Stimulated activated naive CD4-positive, alpha-beta T cell treated with Interleukin-2 at 50 U/mL for 16 hours (primary cell): ENCODE results near the gene PIGU.
A peak's percentile ranks its signal among the peaks of the same experiment; 100 is the strongest.

Experiments
- DNase-seq: peaks from one replicate; lab custom pipeline; 2025; lab: John Stamatoyannopoulos, UW

Gene PIGU

DNA sequence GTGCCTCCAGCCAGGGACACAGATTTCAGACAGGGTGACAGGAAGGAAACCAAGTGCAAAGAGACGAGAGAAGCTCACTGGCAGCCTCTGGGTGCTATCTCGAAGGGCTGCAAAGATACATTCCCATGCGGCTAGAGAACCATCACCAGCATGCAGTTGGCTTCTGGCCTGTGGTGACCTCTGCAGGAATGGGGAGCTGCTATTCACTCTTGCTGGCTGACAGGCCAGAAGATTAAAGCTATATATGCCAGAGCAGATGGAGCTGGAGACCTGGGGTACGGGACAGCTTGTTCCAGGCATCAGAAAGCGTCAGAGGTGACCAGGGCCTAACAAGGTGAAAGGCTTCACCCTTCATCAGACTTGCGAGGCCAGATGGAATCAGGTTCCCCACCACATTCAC is 98.4 kb downstream of the PIGU start:
- no peak for DNase-seq

DNA sequence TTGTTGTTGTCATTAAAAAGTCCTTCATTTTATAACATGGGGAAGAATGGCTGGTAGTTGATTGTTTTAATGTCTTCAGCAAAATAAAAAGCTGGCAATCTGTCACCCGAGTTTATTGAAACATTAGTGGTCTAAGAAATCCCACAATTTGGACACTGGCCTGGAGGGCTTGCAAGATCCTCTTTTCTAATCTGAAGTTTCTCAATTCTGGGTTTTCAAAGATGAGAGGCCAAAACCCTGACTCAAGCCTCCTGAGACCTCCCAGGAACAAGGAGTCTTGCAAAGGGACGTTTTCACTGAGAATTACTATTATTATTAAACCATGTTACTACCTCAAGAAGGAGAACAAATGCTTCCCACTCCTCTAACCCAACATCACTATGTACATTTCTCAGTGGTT is 98.9 kb downstream of the PIGU start:
- no peak for DNase-seq

DNA sequence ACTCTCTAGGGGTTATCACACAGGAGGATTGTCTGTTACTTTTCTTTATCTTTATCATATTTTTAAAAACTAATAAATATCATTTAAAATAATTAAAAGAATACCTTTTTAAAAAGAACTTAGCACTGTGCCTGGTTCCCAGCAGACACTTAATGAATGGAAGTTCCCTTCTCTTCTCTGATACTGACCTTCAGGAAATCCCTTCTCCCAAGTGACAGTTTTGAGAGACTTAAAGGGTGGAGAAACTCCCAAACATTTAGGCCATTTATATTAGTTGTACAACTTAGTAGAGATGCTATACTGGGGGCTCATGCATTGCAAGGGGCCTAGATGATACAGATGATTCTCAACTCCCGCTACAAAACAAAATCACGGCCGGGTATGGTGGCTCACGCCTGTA is 99.8 kb downstream of the PIGU start:
- DNase-seq: no peak

DNA sequence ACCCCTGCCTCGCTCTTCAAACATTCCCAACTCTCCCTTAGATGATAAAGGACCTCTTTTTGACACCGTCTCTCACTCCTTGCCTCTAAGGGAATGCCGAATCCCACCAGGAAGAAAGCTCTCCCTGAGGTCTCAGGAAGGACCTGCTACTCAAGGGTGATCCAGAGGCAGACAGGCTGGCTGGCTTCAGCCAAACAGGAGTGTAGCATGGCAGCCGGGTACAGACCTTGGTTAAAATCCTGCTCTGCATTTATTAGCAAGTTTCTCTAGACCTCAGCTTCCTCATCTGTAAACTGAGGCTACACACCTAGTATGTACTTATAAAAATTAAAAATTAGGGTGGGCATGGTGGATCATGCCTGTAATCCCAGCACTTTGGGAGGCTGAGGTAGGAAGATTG is 101.1 kb downstream of the PIGU start:
- no peak for DNase-seq

DNA sequence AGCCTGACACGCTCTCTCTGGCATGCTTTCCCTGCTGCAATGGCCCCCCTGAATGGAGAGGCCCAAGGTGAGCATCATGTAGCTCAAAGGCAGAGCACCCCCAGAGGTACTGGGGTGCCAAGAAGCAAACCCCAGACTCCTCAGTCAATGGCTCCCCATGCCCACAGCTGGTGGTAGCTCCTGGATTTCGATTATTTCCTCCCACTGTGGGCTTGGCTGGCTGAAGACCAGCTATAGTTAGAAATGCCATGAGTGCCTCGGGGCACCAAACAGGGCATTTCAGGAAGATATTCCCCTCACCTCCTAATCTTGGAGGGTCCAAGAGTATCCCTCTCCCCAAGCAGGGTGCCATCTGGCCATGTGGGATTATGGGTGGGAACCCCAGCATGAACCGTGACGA is 101.6 kb downstream of the PIGU start:
- DNase-seq: no peak

DNA sequence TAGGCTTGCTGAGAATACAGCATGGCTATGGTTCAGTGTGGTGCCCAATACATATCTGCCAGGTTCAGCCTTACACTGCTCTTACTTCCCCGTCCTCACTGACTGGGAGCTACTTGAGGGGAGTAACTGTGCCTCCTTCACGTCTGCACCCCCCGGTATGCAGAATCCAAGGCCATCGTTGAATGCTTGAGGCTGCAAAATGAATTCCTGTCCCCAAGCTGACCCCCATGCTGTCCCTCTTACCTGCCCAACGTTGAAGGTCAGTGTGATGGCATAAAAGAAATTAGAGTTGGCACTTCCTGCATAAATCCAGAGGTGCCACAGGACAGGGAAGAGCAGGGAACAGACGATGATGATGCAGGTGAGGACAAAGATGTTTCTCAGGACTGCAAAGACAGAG is 102.0 kb downstream of the PIGU start:
- DNase-seq: no peak

DNA sequence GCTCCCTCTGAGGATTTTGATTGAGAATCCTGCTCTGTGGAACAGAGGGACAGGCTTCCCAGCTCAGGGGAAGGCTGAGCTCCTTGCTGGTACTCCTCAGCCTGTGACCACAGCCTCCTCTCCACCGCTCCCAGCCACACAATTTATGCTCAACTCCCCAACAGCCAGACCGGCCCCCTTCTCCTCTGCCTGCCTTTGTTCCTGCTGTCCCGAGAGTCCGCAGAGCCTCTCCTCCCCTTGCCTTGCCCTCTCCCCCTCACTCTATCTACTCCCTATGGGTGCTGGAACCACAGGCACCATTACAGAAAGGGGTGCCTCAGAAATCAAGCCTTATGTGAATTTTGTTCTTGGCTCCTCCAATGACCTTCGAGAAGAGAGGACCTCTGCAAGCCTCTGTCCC is 102.5 kb downstream of the PIGU start:
- no peak for DNase-seq

DNA sequence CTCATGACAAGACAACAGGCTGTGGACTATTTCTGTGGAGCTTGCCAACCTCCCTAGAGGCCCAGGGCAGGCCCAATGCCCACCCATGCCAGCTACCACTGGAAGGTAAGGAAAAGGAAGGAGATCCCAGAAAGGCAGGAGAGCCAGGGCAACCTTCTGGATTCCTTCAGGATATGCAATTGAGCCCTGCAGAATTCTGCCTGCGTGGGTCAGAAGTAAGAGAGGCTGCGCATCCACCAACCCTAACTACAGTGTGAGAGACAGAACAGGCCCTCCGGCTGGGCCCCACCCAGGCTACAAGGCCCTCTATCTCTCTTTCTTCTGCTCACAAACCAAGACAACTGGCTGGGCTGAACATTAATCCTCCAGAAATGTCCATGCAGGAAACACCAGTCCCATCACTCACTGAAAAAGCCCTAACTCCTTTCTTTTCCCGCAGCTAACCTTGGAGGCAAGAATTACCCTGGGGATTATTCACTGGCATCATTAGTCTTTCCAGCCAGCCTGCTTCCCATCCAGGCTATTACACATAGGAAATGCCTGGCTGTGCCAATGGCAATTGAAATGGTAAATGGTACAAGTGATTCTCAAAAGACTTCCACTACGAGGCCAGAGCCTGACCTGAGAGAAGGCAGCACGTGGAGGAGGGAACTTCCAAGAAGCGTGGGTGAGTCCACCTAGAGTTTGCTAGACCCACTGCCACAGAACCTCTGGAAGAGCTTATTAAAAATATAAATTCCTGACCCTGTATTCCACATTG is 103.2 kb downstream of the PIGU start:
- no peak for DNase-seq

DNA sequence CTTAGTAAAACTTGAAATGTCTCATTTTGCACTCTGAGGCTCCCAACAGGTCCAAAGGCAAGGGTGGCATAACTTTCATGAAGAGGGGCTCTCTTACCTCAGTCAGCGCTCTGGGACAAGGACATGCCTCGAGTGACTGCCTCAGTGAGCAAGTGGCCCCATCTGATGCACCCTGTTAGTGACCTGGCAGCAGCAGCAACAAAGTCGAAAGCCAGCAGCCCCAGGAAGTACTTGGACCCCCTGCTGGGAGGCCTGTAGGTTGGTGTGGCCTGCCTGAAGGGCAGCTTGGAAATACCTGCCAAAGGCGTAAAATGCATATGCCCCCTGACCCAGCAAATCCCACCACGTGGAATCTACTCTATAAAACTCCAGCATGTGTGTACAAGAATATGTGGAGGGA is 105.1 kb downstream of the PIGU start:
- no peak for DNase-seq

DNA sequence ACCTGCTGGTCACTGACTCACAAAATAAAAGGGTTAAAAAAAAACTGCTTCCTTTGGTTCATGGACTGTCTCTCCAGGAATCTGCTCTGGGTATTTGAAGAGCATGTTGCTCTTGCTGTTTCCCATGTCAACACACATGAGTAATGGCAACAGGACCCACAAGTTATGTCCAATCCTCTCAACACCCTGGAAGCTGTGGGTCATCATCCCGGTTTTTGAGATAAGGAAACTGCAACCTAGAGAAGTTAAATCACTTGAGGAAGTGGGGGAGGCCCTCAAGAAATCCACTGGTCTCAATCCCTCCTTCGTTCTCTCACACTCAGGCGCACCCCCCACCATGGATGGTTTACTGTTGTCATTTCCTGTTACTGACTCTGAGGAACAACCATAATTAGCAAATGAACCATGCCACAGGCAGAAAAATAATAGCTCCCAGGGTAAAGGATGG is 106.0 kb downstream of the PIGU start:
- DNase-seq: no peak

DNA sequence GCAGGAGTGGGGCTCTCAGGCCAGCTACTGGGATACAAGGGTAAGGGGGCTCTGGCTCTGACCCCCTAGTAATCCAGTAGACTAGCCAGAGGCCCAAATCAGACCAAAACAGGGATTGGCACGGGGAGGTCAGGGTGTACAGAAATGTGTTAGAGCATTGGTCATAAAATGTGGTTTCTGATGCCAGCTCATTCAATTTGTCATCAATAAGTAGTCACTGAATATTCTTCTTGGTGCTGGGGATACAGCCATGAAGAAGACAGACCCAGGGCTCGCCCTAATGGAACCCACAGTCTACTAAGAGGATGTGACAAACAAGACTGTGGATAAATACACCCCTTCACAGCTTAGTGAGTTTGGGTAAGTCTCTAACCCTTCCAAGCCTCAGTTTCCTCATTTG is 107.3 kb downstream of the PIGU start:
- no peak for DNase-seq

DNA sequence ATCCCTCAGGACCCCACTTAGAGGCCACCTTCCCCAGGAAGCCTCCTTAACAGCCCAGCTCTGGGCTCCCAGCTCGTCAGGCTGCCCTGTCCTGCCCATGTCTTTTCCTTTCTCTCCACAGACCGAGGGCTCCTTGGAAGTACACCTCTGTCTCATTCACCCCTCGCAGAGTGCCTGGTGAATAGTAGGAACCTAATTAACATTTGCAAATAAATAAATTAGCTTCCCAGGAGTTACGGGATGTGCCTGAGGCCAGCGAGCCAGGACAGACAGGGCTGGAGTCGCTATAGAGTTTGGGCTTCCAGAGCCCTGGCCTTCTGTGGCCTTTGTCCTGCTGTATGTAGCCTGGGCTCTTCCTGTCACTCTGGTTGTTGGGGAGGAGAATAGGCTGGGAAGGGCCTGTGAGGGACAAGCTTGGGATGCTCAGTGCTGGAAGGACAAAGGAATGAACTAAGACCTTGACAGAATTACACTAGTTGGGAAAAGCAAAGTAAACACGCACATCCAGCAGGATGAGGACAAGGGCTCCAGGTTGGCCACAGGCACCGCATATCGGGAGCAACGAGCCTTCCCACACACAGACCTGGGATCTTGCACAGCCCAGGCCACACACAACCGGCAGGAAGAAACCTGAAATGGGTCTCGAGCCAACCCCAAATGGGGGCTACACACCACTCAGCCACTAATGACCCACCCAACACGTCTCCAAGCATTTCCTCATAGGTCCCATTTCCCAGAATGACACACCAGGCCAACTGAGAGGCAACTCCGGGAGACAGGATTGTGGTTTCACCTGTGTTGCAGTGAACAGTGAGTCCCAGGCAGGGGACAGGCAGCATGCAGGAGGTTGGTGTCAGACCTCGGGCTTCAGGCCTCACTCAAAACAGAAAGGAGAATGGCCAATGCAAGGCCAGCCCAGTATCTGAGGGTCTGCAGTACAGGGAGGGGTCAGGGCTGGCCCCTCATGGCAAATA is 108.7 kb downstream of the PIGU start:
- DNase-seq: no peak

DNA sequence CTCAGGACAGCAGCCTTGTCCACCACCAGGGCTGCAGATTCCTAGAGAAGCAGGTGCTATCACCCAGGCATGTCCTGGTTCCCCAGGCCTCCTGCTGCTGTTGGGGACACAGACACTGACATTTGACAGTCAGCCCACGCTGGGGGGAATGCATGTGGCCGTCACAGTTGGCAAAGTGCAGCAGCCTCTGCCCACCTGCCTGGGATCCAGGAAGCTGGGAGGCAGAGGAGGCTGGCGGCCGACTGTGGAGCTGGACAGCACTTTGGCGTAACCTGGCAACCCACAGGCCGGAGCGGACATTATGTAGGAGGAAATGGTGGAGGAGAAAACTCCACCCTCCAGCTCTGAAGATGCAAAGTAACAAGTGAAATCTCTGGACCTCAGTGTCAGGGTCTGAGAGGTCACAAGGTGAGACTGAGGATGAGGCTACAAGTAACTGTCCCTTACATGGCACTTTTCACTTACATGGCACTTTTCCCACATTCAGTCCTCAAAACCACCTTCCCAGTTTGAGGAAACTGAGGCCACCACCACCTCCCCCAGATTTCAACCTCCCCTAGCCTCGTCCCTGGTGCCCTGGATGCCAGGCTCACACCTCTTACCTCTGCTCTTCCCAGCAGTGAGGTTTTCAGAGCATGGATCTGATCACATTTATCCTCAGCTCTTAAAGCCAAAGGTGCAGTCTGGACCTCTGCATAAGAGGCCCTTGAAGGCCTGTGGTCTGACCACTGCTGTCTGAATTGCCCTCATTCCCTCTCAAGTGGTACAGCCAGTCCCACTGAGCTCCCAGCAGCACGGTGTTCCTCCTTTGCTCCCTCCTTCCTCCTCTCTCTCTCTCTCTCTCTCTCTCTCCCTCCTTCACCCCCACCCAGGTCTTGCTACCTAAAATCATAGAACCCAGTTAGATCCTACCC is 109.7 kb downstream of the PIGU start:
- no peak for DNase-seq

DNA sequence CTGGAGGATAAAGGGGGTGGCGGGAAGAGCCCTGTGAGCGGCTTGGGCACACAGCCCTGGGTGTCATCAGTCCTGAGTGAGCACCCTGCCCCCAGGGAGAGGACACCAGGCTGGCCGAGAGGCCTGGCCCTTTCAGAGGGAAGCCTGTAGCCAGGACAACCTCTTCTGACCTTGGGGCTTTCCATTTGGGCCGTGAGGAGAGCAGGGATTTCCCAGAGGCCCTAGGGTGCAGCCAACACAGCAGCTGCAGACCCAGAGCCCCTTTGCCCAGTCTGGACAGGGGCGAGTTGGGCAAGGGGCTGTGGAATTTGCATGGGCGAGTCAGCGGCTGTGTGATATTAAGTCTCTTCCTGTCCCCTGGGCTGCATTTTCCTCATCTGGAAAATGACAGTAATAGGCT is 112.1 kb downstream of the PIGU start:
- DNase-seq: no peak

DNA sequence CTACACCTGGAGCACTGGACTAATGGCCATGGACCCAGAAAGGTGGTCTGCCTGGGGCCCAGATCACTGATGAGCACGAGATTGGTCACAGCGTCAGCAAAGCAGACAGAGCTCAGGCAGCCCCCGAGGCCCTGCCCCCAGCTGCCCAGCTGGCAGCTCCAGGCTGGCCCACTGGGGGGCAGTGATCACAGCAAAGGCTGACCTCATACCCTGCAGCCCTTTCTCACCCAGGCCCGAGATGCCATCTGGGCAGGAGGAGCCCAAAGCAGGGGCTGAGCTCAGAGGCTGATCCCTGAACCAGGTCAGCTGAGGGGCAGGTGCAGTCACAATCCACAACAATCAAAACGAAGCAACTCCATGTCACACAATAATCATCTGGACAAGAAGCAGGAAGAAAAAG is 114.3 kb downstream of the PIGU start:
- no peak for DNase-seq

DNA sequence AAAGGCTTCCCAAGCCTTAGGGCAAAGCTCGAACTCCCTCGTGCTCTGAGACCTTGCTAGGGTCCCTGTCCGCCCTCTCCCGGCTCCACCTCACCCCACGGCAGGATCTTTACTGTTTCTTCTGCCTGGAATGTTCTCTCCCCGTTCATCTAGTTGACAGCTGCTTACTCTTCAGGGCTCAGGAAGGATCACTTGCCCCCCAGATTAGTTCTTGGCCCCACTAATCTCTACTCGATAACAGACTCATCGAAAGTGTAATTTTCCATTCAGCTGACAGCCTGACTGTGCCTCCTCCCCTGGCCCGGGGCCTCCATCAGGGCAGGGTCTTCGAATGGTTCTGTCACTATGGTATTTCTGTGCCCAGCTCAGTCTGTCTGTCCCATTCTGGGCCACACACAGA is 115.2 kb downstream of the PIGU start:
- DNase-seq: no peak

DNA sequence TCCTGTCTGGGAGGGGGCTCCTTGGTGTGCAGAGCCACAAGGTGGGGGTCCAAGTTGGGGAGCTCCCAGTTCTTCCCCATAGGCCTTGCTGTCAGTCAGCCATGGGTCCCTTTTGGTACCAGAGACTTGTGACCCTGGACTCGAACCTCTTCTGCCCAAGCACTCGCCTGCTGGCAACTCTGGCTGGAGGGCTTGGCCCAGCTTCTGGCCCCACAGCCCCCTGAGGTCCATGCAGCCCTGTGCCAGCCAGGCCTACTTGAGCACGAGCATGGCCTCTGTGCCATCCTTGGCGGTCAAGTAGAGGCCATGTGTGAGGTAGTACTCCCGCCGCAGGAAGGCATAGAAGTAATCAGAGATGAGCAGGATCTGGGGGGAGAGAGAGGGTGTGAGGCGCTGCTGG is 116.3 kb downstream of the PIGU start:
- DNase-seq: no peak

DNA sequence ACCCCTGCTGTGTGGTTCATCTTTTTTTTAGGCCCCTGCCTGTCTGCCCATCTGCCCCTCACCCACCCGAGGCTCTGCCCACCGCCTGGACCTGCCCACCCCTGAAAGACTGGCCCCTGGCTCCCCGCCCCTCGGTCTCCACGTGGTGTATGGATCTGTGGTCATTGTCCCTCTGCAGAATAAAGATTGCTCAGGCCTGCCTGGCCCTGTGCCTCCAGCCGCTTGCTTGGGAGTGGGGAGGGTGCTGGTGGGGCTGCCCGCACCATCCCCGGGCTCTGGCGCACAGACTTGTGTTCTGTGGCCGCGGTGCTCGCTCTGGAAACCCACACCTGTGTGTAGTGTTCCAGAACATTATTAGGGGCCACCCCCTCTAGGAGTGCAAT is 116.8 kb downstream of the PIGU start:
- no peak for DNase-seq

DNA sequence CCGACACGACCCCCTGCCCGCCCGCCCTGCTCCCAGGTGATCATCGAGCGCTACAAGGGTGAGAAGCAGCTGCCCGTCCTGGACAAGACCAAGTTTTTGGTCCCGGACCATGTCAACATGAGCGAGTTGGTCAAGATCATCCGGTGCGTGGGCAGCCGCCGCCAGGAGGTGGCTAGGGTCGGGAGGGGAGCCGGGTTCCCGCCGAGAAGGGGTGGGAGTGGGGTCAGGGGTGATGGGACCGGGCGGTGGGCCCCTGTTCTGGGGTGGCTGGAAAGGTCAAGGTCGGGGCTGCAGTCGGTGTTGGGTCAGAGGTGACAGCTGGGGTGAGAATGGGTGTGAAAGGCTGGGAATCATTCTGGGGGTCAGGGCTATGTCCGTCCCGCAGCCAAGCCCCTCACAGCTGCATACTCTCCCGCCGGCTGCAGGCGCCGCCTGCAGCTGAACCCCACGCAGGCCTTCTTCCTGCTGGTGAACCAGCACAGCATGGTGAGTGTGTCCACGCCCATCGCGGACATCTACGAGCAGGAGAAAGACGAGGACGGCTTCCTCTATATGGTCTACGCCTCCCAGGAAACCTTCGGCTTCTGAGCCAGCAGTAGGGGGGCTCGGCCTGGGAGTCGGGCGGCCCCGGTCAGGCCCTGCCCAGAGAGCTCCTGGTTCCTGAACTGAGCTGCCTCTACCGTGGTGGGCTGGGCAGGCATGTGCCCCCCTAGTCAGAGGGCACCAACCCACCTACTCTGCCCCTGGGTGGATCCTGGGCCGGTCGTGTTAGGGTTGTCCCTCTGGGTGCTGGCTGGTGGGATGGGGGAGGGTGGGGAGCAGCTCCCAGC is 117.4 kb downstream of the PIGU start:
- no peak for DNase-seq

DNA sequence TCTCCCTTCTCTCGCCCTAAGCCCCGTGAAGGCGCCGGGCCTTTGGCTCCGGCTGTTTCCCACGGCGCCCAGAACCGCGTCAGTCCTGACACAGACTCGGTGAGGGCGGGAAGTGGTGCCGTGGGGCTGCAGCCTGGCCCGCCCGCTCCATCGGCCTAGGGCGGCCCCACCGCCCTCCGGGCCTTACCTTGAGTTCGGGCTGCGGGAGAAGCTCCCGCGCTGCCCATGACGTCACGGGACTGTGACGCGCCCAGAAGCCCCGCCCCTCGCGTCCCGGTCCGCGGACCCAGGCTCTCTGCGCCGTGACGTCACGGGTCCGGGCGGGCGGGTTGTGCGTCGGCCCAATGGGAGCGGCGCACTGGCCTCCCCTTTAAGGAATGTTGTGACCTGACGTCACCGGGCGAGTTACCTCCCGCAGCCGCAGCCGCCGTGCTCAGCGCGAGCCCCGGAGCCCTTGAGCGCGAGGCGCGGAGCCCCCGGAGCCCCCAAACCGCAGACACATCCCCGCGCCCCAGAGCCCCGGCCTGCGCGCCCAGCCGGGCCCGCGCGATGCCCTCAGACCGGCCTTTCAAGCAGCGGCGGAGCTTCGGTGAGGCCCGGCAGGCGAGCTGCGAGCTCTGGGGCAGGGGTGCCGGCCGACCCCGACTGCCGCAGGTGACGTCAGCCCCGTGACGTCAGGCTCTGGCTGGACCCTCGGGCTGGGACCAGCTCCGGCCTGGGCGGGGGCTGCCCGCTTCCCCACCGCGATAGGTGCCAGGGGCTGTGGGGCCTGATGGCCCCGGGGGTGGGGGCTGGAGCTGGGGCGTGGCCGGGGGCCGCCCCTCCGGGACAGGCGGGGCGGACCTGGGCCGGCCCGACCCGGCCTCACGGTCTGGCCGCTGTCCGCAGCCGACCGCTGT is 118.3 kb downstream of the PIGU start, which contains the start of gene MAP1LC3A:
Gene MAP1LC3A (plus strand): TSS at position 399 of the 899 bp plus-strand sequence. CDS start 151 bp downstream, at position 550.
- DNase-seq: peak; percentile 89
